Testis (tissue), 3 donors: ENCODE measurements around the gene ANKRD35. TPM values are rescaled to one million over a fixed set of nuclear protein-coding genes. Genes with fewer than 3 reads are reported as not detected.

Source experiments
- DNase-seq: peaks from one replicate; pipeline ENCODE4 v3.0.0-alpha.2; 2019
- H3K27ac ChIP-seq, 2 donors: fragments of 200-600 bp; sonication (generic); one replicate each; pipeline ENCODE4 v1.5.1; 2019
- H3K27me3 ChIP-seq: fragments of 200-600 bp; sonication (generic); one replicate; pipeline ENCODE4 v1.5.1; 2019
- H3K36me3 ChIP-seq: fragments of 200-600 bp; sonication (generic); one replicate; pipeline ENCODE4 v1.5.1; 2017; ENCODE audit warnings: low read depth; ENCODE audit errors: missing control alignments
- H3K4me1 ChIP-seq: fragments of 200-600 bp; sonication (generic); one replicate; pipeline ENCODE4 v1.5.1; 2019
- H3K4me3 ChIP-seq, 2 donors: fragments of 200-600 bp; sonication (generic); one replicate each; pipeline ENCODE4 v1.5.1; 2017 to 2019
- H3K9me3 ChIP-seq: fragments of 200-600 bp; sonication (generic); one replicate; pipeline ENCODE4 v1.5.1; 2017
- CTCF ChIP-seq, 3 experiments: fragments of 450-650 bp in 2 of 3; fragments of 200-600 bp in 1 of 3; sonication (generic) in 1 of 3; IDR thresholded peaks; one replicate each; pipeline ENCODE4 v1.5.1; 2016 to 2019; ENCODE audit warnings: antibody characterized with exemption in 3 of 3, mild to moderate bottlenecking in 2 of 3, moderate library complexity in 1 of 3
- POLR2A ChIP-seq: fragments of 450-650 bp; IDR thresholded peaks from one replicate; pipeline ENCODE4 v1.6.1; 2017; ENCODE audit warnings: antibody characterized with exemption, mild to moderate bottlenecking, moderate library complexity
- WGBS, 2 donors: methylation state at CpG; one replicate each; pipeline ENCODE4 v1.1.5; 2018; 5-methylcytosine and 5-hydroxymethylcytosine counted together
- intact Hi-C: fragments of 100-400 bp; cut with DNase I; formaldehyde crosslinking; loops from one replicate; pipeline ENCODE4 v1.15.1; 2023; ENCODE audit warnings: low total_unique reads
- polyA plus RNA-seq: library from polyadenylated mRNA; stranded (reverse); fragments of 350-450 nt; fragmentation: Illumina TruSeq; extraction: RNeasy Lipid Tissue Mini Kit (QIAGEN cat#74804); gene quantifications from one replicate; pipeline ENCODE4 v1.2.3, GENCODE V29; 2014; ENCODE audit warnings: low read depth, low replicate concordance; ENCODE audit not compliant: insufficient read depth
- total RNA-seq, 2 donors: library from RNA; depleted of rRNA; stranded (reverse); fragments of >200 nt; gene quantifications; one replicate each; pipeline ENCODE4 v1.2.3, GENCODE V29; 2016

Gene ANKRD35
- total and polyA plus RNA-seq, 3 donors from 2014 or later: 1.3 to 3.3 (median 1.7) TPM

GRCh38 chr1:145849356-145850160, 36.1 kb downstream of the ANKRD35 start:
- Histone ChIP-seq H3K4me1 (peaks cover 5% of the 10 kb centered on the region), H3K27ac (no peak overlapping the region), H3K4me3 (no peak overlapping the region), H3K9me3 (no peaks in the 10 kb centered on the region), H3K36me3 (no peaks in the 10 kb centered on the region), H3K27me3 (no peaks in the 10 kb centered on the region)
- DNase-seq: no peak
- TF ChIP-seq POLR2A: no peak
- TF ChIP-seq CTCF (IDR thresholded peaks at IDR 0.05): peak in 1 of 3 experiments; percentile 28
- 72 to 75% methylated on average over 15 of the region's 15 CpGs for WGBS, 2 donors
- intact Hi-C loops: no loop called here

- 82 to 83% methylated on average over 3 of the region's 3 CpGs for WGBS, 2 donors
- intact Hi-C loops: no loop called here
Observed at GRCh38 chr1:145847827-145848226, 37.8 kb downstream of the ANKRD35 start.

GRCh38 chr1:145846201-145846612, 39.5 kb downstream of the ANKRD35 start:
- H3K9me3 ChIP-seq: no peaks in the 10 kb centered on the region
- H3K4me1 ChIP-seq: peaks cover 5% of the 10 kb centered on the region
- H3K27me3 ChIP-seq: no peaks in the 10 kb centered on the region
- DNase-seq: no peak
- no peaks in the 10 kb centered on the region for H3K36me3 ChIP-seq
- TF ChIP-seq CTCF (IDR thresholded peaks at IDR 0.05): peak in 2 of 3 experiments; percentile 57 to 60
- TF ChIP-seq POLR2A: no peak
- intact Hi-C loops: no loop called here
- H3K4me3 ChIP-seq: peak overlapping the region; percentile 57 to 59
- WGBS, 2 donors: 50 to 55% methylated on average over 2 to 3 of the region's 3 CpGs
- peak overlapping the region; percentile 40 to 76 for H3K27ac ChIP-seq

More at GRCh38 chr1:145847827-145848226, 37.8 kb downstream of the ANKRD35 start:
- Histone ChIP-seq H3K4me3 (no peak overlapping the region), H3K9me3 (no peaks in the 10 kb centered on the region), H3K27me3 (no peaks in the 10 kb centered on the region), H3K27ac (no peak overlapping the region), H3K36me3 (no peaks in the 10 kb centered on the region), H3K4me1 (peaks cover 5% of the 10 kb centered on the region)
- TF ChIP-seq CTCF (IDR thresholded peaks at IDR 0.05): no peak
- no peak for TF ChIP-seq POLR2A
- DNase-seq: no peak

GRCh38 chr1:145845514-145846161, 40.0 kb downstream of the ANKRD35 start, which contains the start of gene NUDT17:
Gene NUDT17, plus strand, starts transcription at chr1:145845630. Its CDS starts 11 bp downstream, at chr1:145845641.
- Histone ChIP-seq H3K9me3 (no peaks in the 10 kb centered on the region), H3K27me3 (no peaks in the 10 kb centered on the region), H3K4me3 (peak within 1 kb of the TSS; percentile 57 to 59), H3K4me1 (peaks cover 5% of the 10 kb centered on the region), H3K36me3 (no peaks in the 10 kb centered on the region), H3K27ac (peak within 1 kb of the TSS; percentile 40 to 76)
- peak; percentile 84 for DNase-seq
- WGBS, 2 donors: 2% methylated on average over 9 to 38 of the region's 50 CpGs
- intact Hi-C loops: no loop called here
- peak; percentile 66 to 90 (median 83) for TF ChIP-seq CTCF (IDR thresholded peaks at IDR 0.05)
- no peak for TF ChIP-seq POLR2A
